Hepatocyte (in vitro differentiated cells): ENCODE data around the gene SLC1A3.

Experiments
- EZH2 ChIP-seq: fragments of 200-600 bp; sonication (generic); IDR thresholded peaks from 2 replicates; pipeline ENCODE4 v1.6.1; 2016; ENCODE audit warnings: antibody characterized with exemption, mild to moderate bottlenecking, borderline replicate concordance
- EZH2phosphoT487 ChIP-seq: fragments of 200-600 bp; sonication (generic); IDR thresholded peaks from one replicate; pipeline ENCODE4 v1.6.1; 2018; ENCODE audit warnings: antibody characterized with exemption, mild to moderate bottlenecking, low read depth, moderate library complexity; ENCODE audit not compliant: unreplicated experiment, severe bottlenecking
- TF ChIP-seq, protein P1 (sequence below): fragments of 200-600 bp; sonication (generic); IDR thresholded peaks from 2 replicates; pipeline ENCODE4 v1.5.1; 2016; ENCODE audit warnings: antibody characterized with exemption, mild to moderate bottlenecking; ENCODE audit not compliant: poor library complexity

DNA sequence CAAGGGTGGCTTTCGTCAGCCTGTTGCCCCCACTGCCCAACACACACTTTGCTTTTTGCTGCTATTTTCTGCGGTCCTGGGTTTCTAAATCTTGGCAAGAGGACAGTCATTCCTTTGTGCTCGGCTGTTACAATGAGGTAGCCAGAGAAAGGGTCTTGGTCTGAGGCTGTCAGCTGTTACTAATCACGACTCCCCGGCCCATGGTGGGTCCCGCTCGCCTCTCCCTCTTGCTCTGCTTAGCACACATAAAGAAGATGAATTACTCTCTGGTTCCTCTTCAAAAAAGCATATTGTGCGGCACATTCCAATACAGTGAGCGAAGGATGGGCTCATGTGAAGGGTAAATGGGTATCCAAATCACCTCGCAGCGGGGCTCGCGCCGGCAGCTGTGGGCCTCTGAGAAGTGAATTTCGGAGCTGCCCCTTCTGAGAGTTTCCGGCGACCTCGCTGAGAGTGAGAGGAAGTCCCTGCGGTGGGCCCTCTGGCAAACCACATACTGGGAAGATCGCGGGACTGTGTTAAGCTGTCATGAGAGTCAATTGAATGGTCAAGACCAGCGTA is 56.0 kb downstream of the SLC1A3 start:
- TF ChIP-seq, protein P1, sequence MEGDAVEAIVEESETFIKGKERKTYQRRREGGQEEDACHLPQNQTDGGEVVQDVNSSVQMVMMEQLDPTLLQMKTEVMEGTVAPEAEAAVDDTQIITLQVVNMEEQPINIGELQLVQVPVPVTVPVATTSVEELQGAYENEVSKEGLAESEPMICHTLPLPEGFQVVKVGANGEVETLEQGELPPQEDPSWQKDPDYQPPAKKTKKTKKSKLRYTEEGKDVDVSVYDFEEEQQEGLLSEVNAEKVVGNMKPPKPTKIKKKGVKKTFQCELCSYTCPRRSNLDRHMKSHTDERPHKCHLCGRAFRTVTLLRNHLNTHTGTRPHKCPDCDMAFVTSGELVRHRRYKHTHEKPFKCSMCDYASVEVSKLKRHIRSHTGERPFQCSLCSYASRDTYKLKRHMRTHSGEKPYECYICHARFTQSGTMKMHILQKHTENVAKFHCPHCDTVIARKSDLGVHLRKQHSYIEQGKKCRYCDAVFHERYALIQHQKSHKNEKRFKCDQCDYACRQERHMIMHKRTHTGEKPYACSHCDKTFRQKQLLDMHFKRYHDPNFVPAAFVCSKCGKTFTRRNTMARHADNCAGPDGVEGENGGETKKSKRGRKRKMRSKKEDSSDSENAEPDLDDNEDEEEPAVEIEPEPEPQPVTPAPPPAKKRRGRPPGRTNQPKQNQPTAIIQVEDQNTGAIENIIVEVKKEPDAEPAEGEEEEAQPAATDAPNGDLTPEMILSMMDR = no peak
- TF ChIP-seq EZH2 (no peak), EZH2phosphoT487 (no peak)
